GM23338 (cell line): ENCODE measurements around the gene CACNA2D3. TPM values are rescaled to one million over a fixed set of nuclear protein-coding genes. Genes with fewer than 3 reads are reported as not detected.

ENCODE experiments used
- ATAC-seq: fragments of 200-7000 bp; cut with Tn5 transposase; 3 replicates; pipeline ENCODE4 v1.9.1; 2020
- DNase-seq: peaks from one replicate; pipeline ENCODE4 v3.0.0-alpha.2; 2015; ENCODE audit warnings: low spot score
- H2AFZ ChIP-seq: fragments of 200-600 bp; sonication (generic); 2 replicates; pipeline ENCODE4 v1.8.0; 2016; ENCODE audit warnings: antibody characterized with exemption, mild to moderate bottlenecking, moderate library complexity
- H3F3A ChIP-seq: fragments of 200-600 bp; sonication (generic); replicated peaks from 2 replicates; pipeline ENCODE4 v1.8.0; 2017; ENCODE audit warnings: antibody characterized with exemption, mixed run types, low read depth
- H3K27ac ChIP-seq: fragments of 200-600 bp; sonication (generic); 2 replicates; pipeline ENCODE4 v1.6.1; 2016; ENCODE audit warnings: low read depth
- H3K27me3 ChIP-seq: fragments of 200-600 bp; sonication (generic); 2 replicates; pipeline ENCODE4 v1.8.0; 2016; ENCODE audit warnings: mild to moderate bottlenecking, mixed run types, moderate library complexity; ENCODE audit not compliant: insufficient read depth
- H3K36me3 ChIP-seq: fragments of 200-600 bp; sonication (generic); 2 replicates; pipeline ENCODE4 v1.8.0; 2016; ENCODE audit warnings: mild to moderate bottlenecking; ENCODE audit not compliant: insufficient read depth
- H3K4me1 ChIP-seq: fragments of 200-600 bp; sonication (generic); 2 replicates; pipeline ENCODE4 v1.8.0; 2016; ENCODE audit warnings: mild to moderate bottlenecking, moderate library complexity; ENCODE audit not compliant: insufficient read depth
- H3K4me2 ChIP-seq: fragments of 200-600 bp; sonication (generic); 2 replicates; pipeline ENCODE4 v1.7.1; 2017; ENCODE audit warnings: mixed run types
- H3K4me3 ChIP-seq: fragments of 200-600 bp; sonication (generic); 2 replicates; pipeline ENCODE4 v1.6.1; 2016; ENCODE audit warnings: mixed run types
- H3K79me2 ChIP-seq: fragments of 200-600 bp; sonication (generic); replicated peaks from 2 replicates; pipeline ENCODE4 v1.8.0; 2017; ENCODE audit warnings: mild to moderate bottlenecking; ENCODE audit not compliant: insufficient read depth
- H3K9me2 ChIP-seq: fragments of 200-600 bp; sonication (generic); 2 replicates; pipeline ENCODE4 v1.8.0; 2017; ENCODE audit not compliant: insufficient read depth
- H4K20me1 ChIP-seq: fragments of 200-600 bp; sonication (generic); replicated peaks from 2 replicates; pipeline ENCODE4 v1.8.0; 2017; ENCODE audit warnings: mild to moderate bottlenecking; ENCODE audit not compliant: insufficient read depth
- H3K27ac Mint-ChIP-seq: 2 replicates; pipeline ENCODE4 v1.8.0; 2020; ENCODE audit warnings: inconsistent platforms, mild to moderate bottlenecking, moderate library complexity, mixed read lengths
- H3K27me3 Mint-ChIP-seq: 3 replicates; pipeline ENCODE4 v1.8.0; 2022; ENCODE audit warnings: low read depth, mild to moderate bottlenecking, moderate library complexity, mixed read lengths, inconsistent platforms; ENCODE audit not compliant: insufficient read depth, poor library complexity
- H3K36me3 Mint-ChIP-seq: 3 replicates; pipeline ENCODE4 v1.8.0; 2021; ENCODE audit warnings: low read depth, mild to moderate bottlenecking, inconsistent platforms, moderate library complexity, mixed read lengths
- H3K4me1 Mint-ChIP-seq: 3 replicates; pipeline ENCODE4 v1.8.0; 2020; ENCODE audit warnings: mild to moderate bottlenecking, inconsistent platforms, mixed read lengths
- H3K4me3 Mint-ChIP-seq: 3 replicates; pipeline ENCODE4 v1.8.0; 2021; ENCODE audit warnings: moderate library complexity, mild to moderate bottlenecking, inconsistent platforms, mixed read lengths
- H3K9me3 Mint-ChIP-seq: 3 replicates; pipeline ENCODE4 v1.8.0; 2020; ENCODE audit warnings: moderate library complexity, mild to moderate bottlenecking, inconsistent platforms, mixed read lengths
- CREB1 ChIP-seq: fragments of 250-450 bp; sonication (Bioruptor Pico); IDR thresholded peaks from 2 replicates; pipeline ENCODE4 v1.5.0; 2020; ENCODE audit warnings: low read depth, mild to moderate bottlenecking, moderate library complexity
- EZH2 ChIP-seq: fragments of 200-600 bp; sonication (generic); IDR thresholded peaks from one replicate; pipeline ENCODE4 v1.8.0; 2017; ENCODE audit warnings: antibody characterized with exemption, mild to moderate bottlenecking, low read depth; ENCODE audit not compliant: unreplicated experiment
- EZH2phosphoT487 ChIP-seq: fragments of 200-600 bp; sonication (generic); IDR thresholded peaks from one replicate; pipeline ENCODE4 v1.8.1; 2018; ENCODE audit warnings: antibody characterized with exemption; ENCODE audit not compliant: unreplicated experiment
- JUNB ChIP-seq: IDR thresholded peaks from one replicate; pipeline ENCODE4 v1.6.1; 2016; ENCODE audit warnings: antibody characterized with exemption; ENCODE audit not compliant: unreplicated experiment
- NANOG ChIP-seq: IDR thresholded peaks from 2 replicates; pipeline ENCODE4 v1.6.1; 2016; ENCODE audit warnings: antibody characterized with exemption, borderline replicate concordance
- POLR2AphosphoS5 ChIP-seq: IDR thresholded peaks from 2 replicates; pipeline ENCODE4 v1.6.1; 2016; ENCODE audit warnings: antibody characterized with exemption, low read depth
- STAT1 ChIP-seq: IDR thresholded peaks from one replicate; pipeline ENCODE4 v1.6.1; 2016; ENCODE audit warnings: antibody characterized with exemption; ENCODE audit not compliant: unreplicated experiment
- ZNF114 ChIP-seq: fragments of 250-450 bp; sonication (Bioruptor Pico); IDR thresholded peaks from 2 replicates; pipeline ENCODE4 v1.5.0; 2020; ENCODE audit warnings: mild to moderate bottlenecking, moderate library complexity
- ZNF331 ChIP-seq: fragments of 250-450 bp; sonication (Bioruptor Pico); IDR thresholded peaks from 2 replicates; pipeline ENCODE4 v1.5.0; 2020; ENCODE audit warnings: low read depth, mild to moderate bottlenecking, moderate library complexity
- polyA plus RNA-seq: library from polyadenylated mRNA; unstranded; fragments of >200 nt; fragmentation: Nextera tagmentation; extraction: Ambion mirVana; gene quantifications from 2 replicates; pipeline ENCODE4 v1.2.1, GENCODE V29; 2016
- total RNA-seq: library from RNA; depleted of rRNA; stranded (reverse); fragments of >200 nt; shearing (Covaris generic); gene quantifications from 2 replicates; pipeline ENCODE4 v1.2.3, GENCODE V29; 2014
- TF ChIP-seq, protein P1 (sequence below), 2 experiments: fragments of 200-600 bp in 1 of 2; sonication (generic) in 1 of 2; conservative IDR thresholded peaks; 2 replicates each; pipeline versions ENCODE4 v1.5.1 to v1.6.1; 2016 to 2017; ENCODE audit warnings: antibody characterized with exemption in 2 of 2, low read depth in 2 of 2, mild to moderate bottlenecking in 2 of 2, moderate library complexity in 1 of 2
- TF ChIP-seq, protein P2 (sequence below): IDR thresholded peaks from 2 replicates; pipeline ENCODE4 v1.6.1; 2016; ENCODE audit warnings: antibody characterized with exemption

The CACNA2D3 gene
- total and polyA plus RNA-seq, 2 experiments from 2014 or later, result 2.2 to 2.3 TPM

DNA sequence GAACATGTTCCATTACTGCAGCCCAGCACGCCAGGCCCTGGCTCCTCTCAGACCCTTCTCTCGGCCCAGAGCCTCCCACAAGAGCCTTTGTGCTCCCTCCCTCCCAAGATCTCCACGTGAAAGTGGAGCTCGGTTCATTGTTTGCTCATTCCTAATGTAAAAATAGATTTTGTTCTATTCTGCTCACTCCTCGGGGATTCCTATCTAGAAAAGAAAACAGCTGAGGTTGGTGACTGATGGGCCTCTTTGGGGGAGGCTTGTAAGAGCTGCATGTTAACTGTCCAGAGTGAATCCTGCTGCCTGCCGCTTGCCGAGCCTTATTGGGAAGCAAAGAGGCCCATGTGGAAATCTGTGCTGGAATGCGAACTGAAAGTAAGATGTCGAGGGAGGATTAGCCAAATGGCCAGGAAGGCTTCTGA, 538.4 kb downstream of the CACNA2D3 start:
- Histone ChIP-seq H3K36me3 (no peaks in the 10 kb centered on the region), H3K9me2 (peaks cover 8% of the 10 kb centered on the region; the same call in 1 of the 2 replicates), H3K4me2 (peak overlapping the region; percentile 48; the same call in 1 of the 2 replicates), H3K79me2 (no peaks in the 10 kb centered on the region; the same call in 1 of the 2 replicates), H3F3A (no peaks in the 10 kb centered on the region), H3K27me3 (no peaks in the 10 kb centered on the region), H3K27ac (no peak overlapping the region), H4K20me1 (no peaks in the 10 kb centered on the region), H3K4me1 (peaks cover 17% of the 10 kb centered on the region), H3K4me3 (no peak overlapping the region), H2AFZ (no peak overlapping the region)
- Mint-ChIP-seq H3K9me3 (peaks cover 3% of the 10 kb centered on the region; the same call in 1 of the 3 replicates), H3K4me3 (no peak overlapping the region), H3K36me3 (peaks cover 34% of the 10 kb centered on the region), H3K27me3 (peaks cover 2% of the 10 kb centered on the region), H3K27ac (no peak overlapping the region), H3K4me1 (peaks cover 33% of the 10 kb centered on the region)
- no peak for ATAC-seq
- TF ChIP-seq JUNB (no peak), NANOG (no peak), POLR2AphosphoS5 (no peak)
- no peak for DNase-seq

DNA sequence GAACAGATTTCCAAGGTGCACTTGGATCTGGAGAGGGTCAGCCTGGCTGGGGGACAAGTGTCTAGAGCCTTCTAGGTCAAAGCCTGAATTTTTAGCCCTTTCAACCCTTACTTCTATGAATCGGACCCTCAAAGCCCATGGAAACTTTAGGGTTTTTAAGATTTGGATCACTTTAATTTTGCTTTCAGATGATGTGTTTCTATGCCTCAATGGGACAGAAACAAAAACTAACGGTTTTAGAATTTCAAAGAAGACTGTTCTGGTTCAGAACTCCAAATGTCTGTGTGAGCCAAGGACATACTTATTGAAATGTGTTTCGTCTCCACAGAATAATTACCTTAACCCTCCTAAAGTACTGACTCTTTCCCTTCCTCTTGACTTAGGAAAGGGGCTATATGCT, 538.8 kb downstream of the CACNA2D3 start:
- H3K36me3 Mint-ChIP-seq, result peaks cover 34% of the 10 kb centered on the region
- Histone ChIP-seq H3F3A (no peaks in the 10 kb centered on the region), H4K20me1 (no peaks in the 10 kb centered on the region), H3K27me3 (no peaks in the 10 kb centered on the region), H3K79me2 (no peaks in the 10 kb centered on the region; the same call in 1 of the 2 replicates), H3K4me3 (no peak overlapping the region), H3K9me2 (peaks cover 8% of the 10 kb centered on the region; the same call in 1 of the 2 replicates), H3K4me2 (no peak overlapping the region), H3K27ac (no peak overlapping the region), H3K36me3 (no peaks in the 10 kb centered on the region), H2AFZ (no peak overlapping the region), H3K4me1 (peaks cover 17% of the 10 kb centered on the region)
- peaks cover 33% of the 10 kb centered on the region for H3K4me1 Mint-ChIP-seq
- H3K27ac Mint-ChIP-seq, result no peak overlapping the region
- TF ChIP-seq POLR2AphosphoS5, result no peak
- no peak for TF ChIP-seq NANOG
- TF ChIP-seq EZH2, result no peak
- peaks cover 2% of the 10 kb centered on the region for H3K27me3 Mint-ChIP-seq
- DNase-seq (no peak), ATAC-seq (no peak)
- peaks cover 3% of the 10 kb centered on the region; the same call in 1 of the 3 replicates for H3K9me3 Mint-ChIP-seq
- no peak overlapping the region for H3K4me3 Mint-ChIP-seq

DNA sequence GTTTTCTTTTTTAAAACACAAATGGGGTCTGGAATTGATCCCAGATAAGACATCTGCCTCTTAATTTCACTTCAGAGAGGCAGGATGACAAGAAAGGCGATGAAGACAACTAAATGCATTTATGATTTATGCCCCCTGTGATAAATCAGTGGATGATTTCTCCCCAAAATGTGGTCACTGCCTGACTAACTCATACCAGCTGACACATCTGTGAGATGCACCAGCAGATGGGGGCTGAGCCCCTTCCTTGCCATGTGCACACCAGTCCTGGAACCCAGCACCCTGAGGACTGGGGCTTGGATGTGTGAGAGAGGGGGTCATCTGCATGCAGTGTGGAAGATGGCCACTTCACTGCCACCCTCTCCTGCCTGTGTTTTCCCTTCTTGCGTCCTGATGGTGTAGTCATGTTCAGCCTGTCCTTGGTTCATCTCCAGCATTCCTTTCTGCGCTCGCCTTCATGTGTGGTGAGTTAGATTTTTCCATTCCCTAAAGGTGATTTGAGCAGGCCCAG, 541.2 kb downstream of the CACNA2D3 start:
- ATAC-seq, result no peak
- H2AFZ ChIP-seq, result no peak overlapping the region
- H4K20me1 ChIP-seq, result no peaks in the 10 kb centered on the region
- Mint-ChIP-seq H3K36me3 (peaks cover 28% of the 10 kb centered on the region), H3K9me3 (peaks cover 3% of the 10 kb centered on the region; the same call in 1 of the 3 replicates), H3K4me3 (no peak overlapping the region), H3K4me1 (peaks cover 36% of the 10 kb centered on the region), H3K27ac (no peak overlapping the region), H3K27me3 (no peaks in the 10 kb centered on the region)
- no peak for DNase-seq
- H3F3A ChIP-seq, result no peaks in the 10 kb centered on the region
- no peaks in the 10 kb centered on the region for H3K27me3 ChIP-seq
- peaks cover 5% of the 10 kb centered on the region for H3K79me2 ChIP-seq
- H3K4me1 ChIP-seq, result peaks cover 24% of the 10 kb centered on the region
- no peaks in the 10 kb centered on the region for H3K36me3 ChIP-seq
- no peak overlapping the region for H3K27ac ChIP-seq
- H3K4me2 ChIP-seq, result no peak overlapping the region
- H3K9me2 ChIP-seq, result peaks cover 16% of the 10 kb centered on the region
- no peak overlapping the region for H3K4me3 ChIP-seq
- TF ChIP-seq CREB1 (CRISPR knock-in tag), result no peak
- TF ChIP-seq EZH2phosphoT487, result no peak
- TF ChIP-seq STAT1, result no peak
- TF ChIP-seq, protein P1, sequence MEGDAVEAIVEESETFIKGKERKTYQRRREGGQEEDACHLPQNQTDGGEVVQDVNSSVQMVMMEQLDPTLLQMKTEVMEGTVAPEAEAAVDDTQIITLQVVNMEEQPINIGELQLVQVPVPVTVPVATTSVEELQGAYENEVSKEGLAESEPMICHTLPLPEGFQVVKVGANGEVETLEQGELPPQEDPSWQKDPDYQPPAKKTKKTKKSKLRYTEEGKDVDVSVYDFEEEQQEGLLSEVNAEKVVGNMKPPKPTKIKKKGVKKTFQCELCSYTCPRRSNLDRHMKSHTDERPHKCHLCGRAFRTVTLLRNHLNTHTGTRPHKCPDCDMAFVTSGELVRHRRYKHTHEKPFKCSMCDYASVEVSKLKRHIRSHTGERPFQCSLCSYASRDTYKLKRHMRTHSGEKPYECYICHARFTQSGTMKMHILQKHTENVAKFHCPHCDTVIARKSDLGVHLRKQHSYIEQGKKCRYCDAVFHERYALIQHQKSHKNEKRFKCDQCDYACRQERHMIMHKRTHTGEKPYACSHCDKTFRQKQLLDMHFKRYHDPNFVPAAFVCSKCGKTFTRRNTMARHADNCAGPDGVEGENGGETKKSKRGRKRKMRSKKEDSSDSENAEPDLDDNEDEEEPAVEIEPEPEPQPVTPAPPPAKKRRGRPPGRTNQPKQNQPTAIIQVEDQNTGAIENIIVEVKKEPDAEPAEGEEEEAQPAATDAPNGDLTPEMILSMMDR (conservative IDR thresholded peaks at IDR 0.05; ENCODE audit: low read depth in 2 of 2), result no peak
- no peak for TF ChIP-seq ZNF331 (CRISPR knock-in tag)
- no peak for TF ChIP-seq NANOG
- TF ChIP-seq EZH2, result no peak
- no peak for TF ChIP-seq ZNF114
- TF ChIP-seq, protein P2, sequence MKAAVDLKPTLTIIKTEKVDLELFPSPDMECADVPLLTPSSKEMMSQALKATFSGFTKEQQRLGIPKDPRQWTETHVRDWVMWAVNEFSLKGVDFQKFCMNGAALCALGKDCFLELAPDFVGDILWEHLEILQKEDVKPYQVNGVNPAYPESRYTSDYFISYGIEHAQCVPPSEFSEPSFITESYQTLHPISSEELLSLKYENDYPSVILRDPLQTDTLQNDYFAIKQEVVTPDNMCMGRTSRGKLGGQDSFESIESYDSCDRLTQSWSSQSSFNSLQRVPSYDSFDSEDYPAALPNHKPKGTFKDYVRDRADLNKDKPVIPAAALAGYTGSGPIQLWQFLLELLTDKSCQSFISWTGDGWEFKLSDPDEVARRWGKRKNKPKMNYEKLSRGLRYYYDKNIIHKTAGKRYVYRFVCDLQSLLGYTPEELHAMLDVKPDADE, result no peak
- TF ChIP-seq JUNB, result no peak
